Liver (tissue), 9 donors: ENCODE results near the gene RASSF6. TPM values are rescaled to one million over a fixed set of nuclear protein-coding genes. Genes with fewer than 3 reads are reported as not detected.

Experiments
- DNase-seq: peaks from one replicate; pipeline ENCODE4 v3.0.0-alpha.2; 2017; ENCODE audit warnings: low spot score
- H3K27ac ChIP-seq, 2 donors: one replicate each; pipeline ENCODE4 v1.7.0; 2013; ENCODE audit warnings: inconsistent platforms in 2 of 2, low read length in 2 of 2, control low read depth in 1 of 2, low read depth in 1 of 2, mild to moderate bottlenecking in 1 of 2
- H3K27me3 ChIP-seq, 4 donors: one replicate each; pipeline versions ENCODE4 v1.6.1 to v1.7.0; 2013; ENCODE audit warnings: low read length in 3 of 4, inconsistent platforms in 1 of 4, mild to moderate bottlenecking in 1 of 4, moderate library complexity in 1 of 4; ENCODE audit not compliant: control insufficient read depth in 4 of 4, insufficient read depth in 4 of 4
- H3K36me3 ChIP-seq, 4 donors: one replicate each; pipeline versions ENCODE4 v1.6.1 to v1.7.0; 2013; ENCODE audit warnings: low read length in 3 of 4, mild to moderate bottlenecking in 3 of 4, low read depth in 1 of 4, moderate library complexity in 1 of 4; ENCODE audit not compliant: control insufficient read depth in 4 of 4, insufficient read depth in 3 of 4
- H3K4me1 ChIP-seq, 4 donors: one replicate each; pipeline versions ENCODE4 v1.6.1 to v1.7.0; 2013; ENCODE audit warnings: low read length in 3 of 4, mild to moderate bottlenecking in 3 of 4, moderate library complexity in 1 of 4; ENCODE audit not compliant: control insufficient read depth in 4 of 4, insufficient read depth in 4 of 4
- H3K4me3 ChIP-seq, 3 donors: one replicate each; pipeline versions ENCODE4 v1.6.1 to v1.7.0; 2013; ENCODE audit warnings: low read length in 3 of 3, control low read depth in 1 of 3, low read depth in 1 of 3, mild to moderate bottlenecking in 1 of 3
- H3K9ac ChIP-seq, 2 donors: one replicate each; pipeline ENCODE4 v1.7.0; 2013; ENCODE audit warnings: low read length in 2 of 2, mild to moderate bottlenecking in 2 of 2, moderate library complexity in 2 of 2, control low read depth in 1 of 2, low read depth in 1 of 2
- H3K9me3 ChIP-seq, 4 donors: one replicate each; pipeline versions ENCODE4 v1.6.1 to v1.7.0; 2013; ENCODE audit warnings: low read length in 3 of 4; ENCODE audit not compliant: control insufficient read depth in 4 of 4
- ATF3 ChIP-seq: IDR thresholded peaks from 2 replicates; pipeline ENCODE4 v1.6.1; 2016; ENCODE audit warnings: antibody characterized with exemption
- CTCF ChIP-seq: fragments of 150-350 bp; IDR thresholded peaks from 2 replicates; pipeline ENCODE4 v1.5.1; 2017; ENCODE audit warnings: improper control_type of control experiment, low read depth, low read length; ENCODE audit not compliant: missing input control
- FOXA1 ChIP-seq: IDR thresholded peaks from 2 replicates; pipeline ENCODE4 v1.6.1; 2016; ENCODE audit warnings: antibody characterized with exemption
- FOXA2 ChIP-seq: IDR thresholded peaks from 2 replicates; pipeline ENCODE4 v1.6.1; 2016; ENCODE audit warnings: antibody characterized with exemption
- GABPA ChIP-seq, 2 donors: IDR thresholded peaks in 1 of 2; conservative IDR thresholded peaks in 1 of 2; 2 replicates each; pipeline ENCODE4 v1.6.1; 2016; ENCODE audit warnings: antibody characterized with exemption in 2 of 2, mild to moderate bottlenecking in 1 of 2, moderate library complexity in 1 of 2
- HNF4A ChIP-seq, 2 donors: conservative IDR thresholded peaks; 2 replicates each; pipeline ENCODE4 v1.6.1; 2016; ENCODE audit warnings: antibody characterized with exemption in 2 of 2, mild to moderate bottlenecking in 2 of 2
- JUND ChIP-seq, 2 donors: IDR thresholded peaks; 2 replicates each; pipeline ENCODE4 v1.6.1; 2016; ENCODE audit warnings: antibody characterized with exemption in 2 of 2
- MAX ChIP-seq: IDR thresholded peaks from 2 replicates; pipeline ENCODE4 v1.6.1; 2016; ENCODE audit warnings: antibody characterized with exemption
- NR2F2 ChIP-seq: IDR thresholded peaks from 2 replicates; pipeline ENCODE4 v1.6.1; 2016; ENCODE audit warnings: antibody characterized with exemption
- RAD21 ChIP-seq, 2 donors: IDR thresholded peaks; 2 replicates each; pipeline ENCODE4 v1.6.1; 2016; ENCODE audit warnings: antibody characterized with exemption in 2 of 2, mild to moderate bottlenecking in 2 of 2
- RXRA ChIP-seq, 2 donors: IDR thresholded peaks; 2 replicates each; pipeline ENCODE4 v1.6.1; 2017 to 2018; ENCODE audit warnings: antibody characterized with exemption in 2 of 2, mild to moderate bottlenecking in 1 of 2
- SP1 ChIP-seq: IDR thresholded peaks from 2 replicates; pipeline ENCODE4 v1.6.1; 2018; ENCODE audit warnings: antibody characterized with exemption, mild to moderate bottlenecking
- TAF1 ChIP-seq: conservative IDR thresholded peaks from 2 replicates; pipeline ENCODE4 v1.6.1; 2016; ENCODE audit warnings: antibody characterized with exemption, mild to moderate bottlenecking
- YY1 ChIP-seq: IDR thresholded peaks from 2 replicates; pipeline ENCODE4 v1.6.1; 2016; ENCODE audit warnings: antibody characterized with exemption, mild to moderate bottlenecking
- ZBTB33 ChIP-seq: IDR thresholded peaks from 2 replicates; pipeline ENCODE4 v1.6.1; 2016; ENCODE audit warnings: antibody characterized with exemption
- WGBS: extraction: QIAGEN DNeasy Blood & Tissue Kit; methylation state at CpG from one replicate; pipeline ENCODE4 v1.1.7; 2013; 5-methylcytosine and 5-hydroxymethylcytosine counted together
- polyA plus RNA-seq, 2 donors: library from polyadenylated mRNA; stranded (reverse) in 1 of 2; unstranded in 1 of 2; fragments of 200-250 nt in 1 of 2; fragments of >200 nt in 1 of 2; fragmentation: Nextera tagmentation in 1 of 2; extraction: Ambion mirVana in 1 of 2; gene quantifications; one replicate each; pipeline versions ENCODE4 v1.2.1 to v1.2.3, GENCODE V29; 2013 to 2015
- total RNA-seq, 2 donors: library from RNA; depleted of rRNA; stranded (reverse); fragments of >200 nt; gene quantifications; one replicate each; pipeline ENCODE4 v1.2.3, GENCODE V29; 2014
- donor health status: healthy.
- donor health status: healthy.
- donor health status: healthy.
- donor health status: healthy.
- donor health status: healthy.

Gene RASSF6
- total and polyA plus RNA-seq, 4 donors: 0.08 to 0.38 (median 0.12) TPM

DNA sequence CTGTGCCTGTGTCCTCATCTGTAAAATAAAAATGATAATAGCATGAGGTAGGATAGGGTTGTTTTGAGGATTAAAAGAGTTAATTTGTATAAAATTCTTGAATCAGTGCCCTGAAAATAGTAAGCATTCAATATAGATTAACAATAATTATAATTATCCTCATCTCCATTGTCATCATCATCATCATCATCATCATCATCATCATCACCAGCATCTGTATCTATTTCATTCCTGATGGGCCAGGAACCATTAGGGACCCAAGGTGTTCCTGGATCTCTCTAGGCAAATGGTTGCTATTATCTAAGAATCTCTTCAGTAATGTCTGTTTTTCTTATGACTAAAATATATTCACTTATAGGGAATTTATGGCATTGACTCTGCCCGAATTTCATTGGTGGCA lies 31.6 kb downstream of the RASSF6 start:
- 51% methylated on average over 1 of the region's 1 CpG for WGBS
- Histone ChIP-seq H3K9ac (no peak overlapping the region), H3K4me1 (peaks cover 2 to 17% (median 9%) of the 10 kb centered on the region in 4 donors), H3K9me3 (no peaks in the 10 kb centered on the region), H3K4me3 (no peak overlapping the region), H3K27ac (no peak overlapping the region), H3K27me3 (no peaks in the 10 kb centered on the region), H3K36me3 (peaks cover 0 to 2% (median 0%) of the 10 kb centered on the region in 4 donors)
- no peak for DNase-seq
- TF ChIP-seq TAF1: no peak
- no peak for TF ChIP-seq NR2F2
- TF ChIP-seq JUND (IDR thresholded peaks at IDR 0.05): no peak
- no peak for TF ChIP-seq FOXA1
- no peak for TF ChIP-seq GABPA (IDR thresholded peaks at IDR 0.05 in 1 of 2, conservative IDR thresholded peaks at IDR 0.05 in 1 of 2)
- TF ChIP-seq ZBTB33: no peak
- TF ChIP-seq HNF4A (conservative IDR thresholded peaks at IDR 0.05): no peak
- no peak for TF ChIP-seq FOXA2
- TF ChIP-seq RXRA (IDR thresholded peaks at IDR 0.05): no peak
- no peak for TF ChIP-seq MAX
- TF ChIP-seq CTCF: no peak
- TF ChIP-seq RAD21 (IDR thresholded peaks at IDR 0.05): no peak
- no peak for TF ChIP-seq YY1

- H3K9me3 ChIP-seq: no peaks in the 10 kb centered on the region
- peaks cover 2 to 17% (median 9%) of the 10 kb centered on the region in 4 donors for H3K4me1 ChIP-seq
- peaks cover 0 to 2% (median 0%) of the 10 kb centered on the region in 4 donors for H3K36me3 ChIP-seq
- 75% methylated on average over 3 of the region's 3 CpGs for WGBS
- TF ChIP-seq TAF1: no peak
- H3K4me3 ChIP-seq: no peak overlapping the region
- no peak overlapping the region for H3K27ac ChIP-seq
- H3K27me3 ChIP-seq: no peaks in the 10 kb centered on the region
- DNase-seq: no peak
- no peak overlapping the region for H3K9ac ChIP-seq
These were observed 33.6 kb downstream of the RASSF6 start for GRCh38 chr4:73586666-73587065.

- H3K27ac ChIP-seq: no peak overlapping the region
These were observed 34.2 kb downstream of the RASSF6 start for GRCh38 chr4:73586040-73586439.

More at GRCh38 chr4:73586040-73586439, 34.2 kb downstream of the RASSF6 start:
- Histone ChIP-seq H3K9ac (no peak overlapping the region), H3K4me3 (no peak overlapping the region), H3K9me3 (no peaks in the 10 kb centered on the region), H3K4me1 (peaks cover 2 to 17% (median 9%) of the 10 kb centered on the region in 4 donors), H3K36me3 (peaks cover 0 to 2% (median 0%) of the 10 kb centered on the region in 4 donors), H3K27me3 (no peaks in the 10 kb centered on the region)
- no peak for DNase-seq
- TF ChIP-seq FOXA1: no peak
- no peak for TF ChIP-seq MAX
- no peak for TF ChIP-seq HNF4A (conservative IDR thresholded peaks at IDR 0.05)
- no peak for TF ChIP-seq NR2F2
- TF ChIP-seq ATF3: no peak
- TF ChIP-seq FOXA2: no peak
- TF ChIP-seq SP1: no peak
- 97% methylated on average over 1 of the region's 1 CpG for WGBS
